ENCODE results near the gene GZMM. TPM values are rescaled to one million over a fixed set of nuclear protein-coding genes. Genes with fewer than 3 reads are reported as not detected.

The GZMM gene
- polyA plus RNA-seq, 1 experiment, result not detected

- ChIA-PET CTCF (no interaction called here), POLR2A (no interaction called here)
- H3K27ac ChIP-seq (ENCODE audit: low read depth, low read length), result no peak overlapping the region
- H3K4me3 ChIP-seq (ENCODE audit: low read depth, low read length), result no peak overlapping the region
- DNase-seq (ENCODE audit: low read depth, low spot score), result no peak
- H3K9me3 ChIP-seq (ENCODE audit: control insufficient read depth, insufficient read depth, low read length), result peaks cover 4% of the 10 kb centered on the region; the same call in 1 of the 2 replicates
- H3K27me3 ChIP-seq (ENCODE audit: control insufficient read depth, insufficient read depth, low read length), result peaks cover 20% of the 10 kb centered on the region
- TF ChIP-seq CTCF (IDR thresholded peaks at IDR 0.05; ENCODE audit: low read depth, low read length), result no peak
Measured at GRCh38 chr19:594265-594870, 50.5 kb downstream of the GZMM start.

GRCh38 chr19:595326-596262 lies 51.7 kb downstream of the GZMM start:
- H3K4me3 ChIP-seq (ENCODE audit: low read depth, low read length), result no peak overlapping the region
- no peak for DNase-seq (ENCODE audit: low read depth, low spot score)
- H3K27ac ChIP-seq (ENCODE audit: low read depth, low read length), result no peak overlapping the region
- H3K27me3 ChIP-seq (ENCODE audit: control insufficient read depth, insufficient read depth, low read length), result peaks cover 20% of the 10 kb centered on the region
- POLR2A ChIA-PET, result no interaction called here
- TF ChIP-seq CTCF (IDR thresholded peaks at IDR 0.05; ENCODE audit: low read depth, low read length), result no peak
- H3K9me3 ChIP-seq (ENCODE audit: control insufficient read depth, insufficient read depth, low read length), result peaks cover 4% of the 10 kb centered on the region; the same call in 1 of the 2 replicates
- CTCF ChIA-PET, result no interaction called here

GRCh38 chr19:596263-596655 lies 52.4 kb downstream of the GZMM start:
- no peak for TF ChIP-seq CTCF (IDR thresholded peaks at IDR 0.05; ENCODE audit: low read depth, low read length)
- peaks cover 18% of the 10 kb centered on the region for H3K27me3 ChIP-seq (ENCODE audit: control insufficient read depth, insufficient read depth, low read length)
- POLR2A ChIA-PET, result no interaction called here
- DNase-seq (ENCODE audit: low read depth, low spot score), result no peak
- no peak overlapping the region for H3K4me3 ChIP-seq (ENCODE audit: low read depth, low read length)
- H3K27ac ChIP-seq (ENCODE audit: low read depth, low read length), result no peak overlapping the region
- CTCF ChIA-PET, result no interaction called here
- peaks cover 5% of the 10 kb centered on the region; the same call in 1 of the 2 replicates for H3K9me3 ChIP-seq (ENCODE audit: control insufficient read depth, insufficient read depth, low read length)

GRCh38 chr19:597406-598315 lies 53.8 kb downstream of the GZMM start:
- no peak for DNase-seq (ENCODE audit: low read depth, low spot score)
- H3K9me3 ChIP-seq (ENCODE audit: control insufficient read depth, insufficient read depth, low read length), result peaks cover 16% of the 10 kb centered on the region; the same call in 1 of the 2 replicates
- no peak for TF ChIP-seq CTCF (IDR thresholded peaks at IDR 0.05; ENCODE audit: low read depth, low read length)
- no peak overlapping the region for H3K27ac ChIP-seq (ENCODE audit: low read depth, low read length)
- ChIA-PET CTCF (no interaction called here), POLR2A (no interaction called here)
- no peak overlapping the region for H3K4me3 ChIP-seq (ENCODE audit: low read depth, low read length)
- peaks cover 14% of the 10 kb centered on the region for H3K27me3 ChIP-seq (ENCODE audit: control insufficient read depth, insufficient read depth, low read length)

Other genes with a start within 250 kb of the GZMM start
- 14.5 and 25.5 TPM in 2 replicates for gene MIER2, start 199.3 kb upstream of the GZMM start, polyA plus RNA-seq (2011; rRNA removed)
- gene C2CD4C, start 134.9 kb upstream of the GZMM start, polyA plus RNA-seq (2011; rRNA removed), result 0.05 TPM in 1 of 2 replicates, not detected in the other
- 1.3 and 2.2 TPM in 2 replicates for gene SHC2, start 83.0 kb upstream of the GZMM start, polyA plus RNA-seq (2011; rRNA removed)
- gene MADCAM1, start 47.6 kb upstream of the GZMM start, polyA plus RNA-seq (2011; rRNA removed), result not detected in 2 replicates
- gene TPGS1, start 36.6 kb upstream of the GZMM start, polyA plus RNA-seq (2011; rRNA removed), result 2.6 and 4.1 TPM in 2 replicates
- 34.0 and 54.0 TPM in 2 replicates for gene CDC34, start 12.3 kb upstream of the GZMM start, polyA plus RNA-seq (2011; rRNA removed)
- gene BSG, start 28.5 kb downstream of the GZMM start, polyA plus RNA-seq (2011; rRNA removed), result 404 and 515 TPM in 2 replicates
- gene HCN2, start 45.8 kb downstream of the GZMM start, polyA plus RNA-seq (2011; rRNA removed), result 0.33 and 0.58 TPM in 2 replicates
- gene POLRMT, start 89.5 kb downstream of the GZMM start, polyA plus RNA-seq (2011; rRNA removed), result 15.5 and 21.1 TPM in 2 replicates
- gene FGF22, start 95.8 kb downstream of the GZMM start, polyA plus RNA-seq (2011; rRNA removed), result not detected in 2 replicates
- gene RNF126, start 119.2 kb downstream of the GZMM start, polyA plus RNA-seq (2011; rRNA removed), result 1.7 and 3.1 TPM in 2 replicates
- gene FSTL3, start 132.3 kb downstream of the GZMM start, polyA plus RNA-seq (2011; rRNA removed), result 21.2 and 23.2 TPM in 2 replicates
- gene PRSS57, start 151.4 kb downstream of the GZMM start, polyA plus RNA-seq (2011; rRNA removed), result not detected in 2 replicates
- 1.8 and 2.4 TPM in 2 replicates for gene PALM, start 164.9 kb downstream of the GZMM start, polyA plus RNA-seq (2011; rRNA removed)
- gene MISP, start 207.1 kb downstream of the GZMM start, polyA plus RNA-seq (2011; rRNA removed), result 0.07 and 0.09 TPM in 2 replicates

Data from AG04450 (cell line).